Panc1 (cell line): ENCODE data around the gene EFR3B. TPM values are rescaled to one million over a fixed set of nuclear protein-coding genes. Genes with fewer than 3 reads are reported as not detected.

Experiments used
- ATAC-seq: fragments of 200-7000 bp; cut with Tn5 transposase; 2 replicates; pipeline ENCODE4 v1.9.1; 2020; ENCODE audit warnings: mild to moderate bottlenecking, moderate library complexity
- BruUV-seq: library from RNA; stranded (reverse); fragments of 400-500 nt; replicated peaks from 2 replicates; lab custom pipeline; 2021; lab: Mats Ljungman, UMichigan
- CTCF ChIA-PET: fragments of 300-600 bp; sonication (Branson Sonifier 250); formaldehyde crosslinking; loops from one replicate; lab custom pipeline; 2022; ENCODE audit warnings: antibody characterized with exemption; lab: Charles Lee
- POLR2A ChIA-PET: fragments of 300-600 bp; sonication (Branson Sonifier 250); formaldehyde crosslinking; loops from one replicate; lab custom pipeline; 2022; ENCODE audit warnings: antibody characterized with exemption; lab: Charles Lee
- DNase-seq: peaks from one replicate; pipeline ENCODE4 v3.0.0-alpha.2; 2010; ENCODE audit warnings: low read depth, low spot score
- H3K27ac ChIP-seq: 2 replicates; pipeline ENCODE4 v1.5.1; 2011; ENCODE audit warnings: mild to moderate bottlenecking, low read length, inconsistent platforms
- H3K27me3 ChIP-seq: fragments of 200-500 bp; sonication (Bioruptor generic); 2 replicates; pipeline ENCODE4 v1.6.0; 2014; ENCODE audit warnings: low read length, inconsistent platforms; ENCODE audit not compliant: control insufficient read depth, insufficient read depth
- H3K36me3 ChIP-seq: fragments of 200-500 bp; sonication (Bioruptor generic); 2 replicates; pipeline ENCODE4 v1.5.1; 2014; ENCODE audit warnings: inconsistent platforms, mild to moderate bottlenecking, low read length, moderate library complexity; ENCODE audit not compliant: control insufficient read depth, insufficient read depth
- H3K4me1 ChIP-seq: 2 replicates; pipeline ENCODE4 v1.5.1; 2011; ENCODE audit warnings: inconsistent platforms, mild to moderate bottlenecking, low read length, moderate library complexity; ENCODE audit not compliant: control insufficient read depth, insufficient read depth
- H3K4me3 ChIP-seq, 2 experiments: 2 replicates each; pipeline ENCODE4 v1.5.1; 2011 to 2012; ENCODE audit warnings: low read depth in 2 of 2, low read length in 2 of 2, mild to moderate bottlenecking in 2 of 2, inconsistent platforms in 1 of 2, moderate library complexity in 1 of 2
- H3K9me3 ChIP-seq: fragments of 200-500 bp; sonication (Bioruptor generic); 2 replicates; pipeline ENCODE4 v1.5.1; 2014; ENCODE audit warnings: low read depth, mild to moderate bottlenecking, inconsistent platforms, low read length, moderate library complexity; ENCODE audit not compliant: control insufficient read depth, insufficient read depth
- POLR2AphosphoS5 ChIP-seq: IDR thresholded peaks from 2 replicates; pipeline ENCODE4 v1.6.1; 2012; ENCODE audit warnings: mild to moderate bottlenecking, low read depth, low read length, moderate library complexity
- REST ChIP-seq, 2 experiments: IDR thresholded peaks; 2 replicates each; pipeline ENCODE4 v1.6.1; 2011 to 2012; ENCODE audit warnings: low read depth in 2 of 2, control low read depth in 1 of 2, low read length in 1 of 2, mild to moderate bottlenecking in 1 of 2, moderate library complexity in 1 of 2; ENCODE audit not compliant: insufficient read depth in 1 of 2
- SIN3A ChIP-seq: IDR thresholded peaks from 2 replicates; pipeline ENCODE4 v1.6.1; 2012; ENCODE audit warnings: low read depth, mild to moderate bottlenecking, low read length, moderate library complexity, borderline replicate concordance; ENCODE audit not compliant: insufficient read depth
- TCF7L2 ChIP-seq: IDR thresholded peaks from 2 replicates; pipeline ENCODE4 v1.6.1; 2011; ENCODE audit warnings: mild to moderate bottlenecking, low read depth, low read length, inconsistent platforms
- in situ Hi-C: cut with HindIII; loops from 2 replicates; pipeline ENCODE4 v1.10.0; 2016; ENCODE audit warnings: low sequenced_read_pairs, low pct_unique_long_range_greater_than_20kb
- intact Hi-C: fragments of 100-400 bp; cut with micrococcal nuclease; formaldehyde crosslinking; loops from one replicate; pipeline ENCODE4 v1.10.0; 2022; ENCODE audit not compliant: unreplicated experiment
- total RNA-seq: library from RNA; stranded (reverse); gene quantifications from one replicate; pipeline ENCODE4 v1.2.1, GENCODE V29; 2021; ENCODE audit not compliant: unreplicated experiment
- TF ChIP-seq, protein P1 (sequence below): fragments of 450-650 bp; IDR thresholded peaks from 2 replicates; pipeline ENCODE4 v1.5.1; 2017; ENCODE audit warnings: mild to moderate bottlenecking

The EFR3B gene
- total RNA-seq, 1 experiment from 2014 or later: 8.9 TPM

DNA sequence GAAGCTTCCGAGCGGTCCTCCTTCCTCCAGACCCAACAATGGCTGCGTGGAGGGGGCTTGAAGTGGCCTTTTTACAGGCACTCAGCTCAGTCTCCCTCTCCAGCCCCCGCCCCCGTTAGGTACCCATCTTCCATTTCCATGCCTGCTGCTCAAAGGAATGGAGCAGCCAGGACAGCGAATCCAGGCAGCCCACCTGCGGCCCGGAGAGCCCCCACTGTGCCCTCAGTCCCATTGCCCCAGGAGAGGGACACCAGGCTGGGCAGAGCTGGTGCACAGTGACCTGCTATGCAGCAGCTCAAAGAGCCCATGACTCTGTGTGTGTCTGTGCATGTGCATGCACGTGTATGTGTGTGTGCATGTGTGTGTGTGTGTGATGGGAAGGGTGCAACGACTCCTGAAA, 137.1 kb downstream of the EFR3B start:
- no peaks in the 10 kb centered on the region for H3K9me3 ChIP-seq
- CTCF ChIA-PET: no interaction called here
- no peak overlapping the region for H3K27ac ChIP-seq
- TF ChIP-seq POLR2AphosphoS5 (no peak), SIN3A (no peak), REST (IDR thresholded peaks at IDR 0.05; ENCODE audit: insufficient read depth in 1 of 2, low read depth in 2 of 2, low read length in 1 of 2) (no peak), TCF7L2 (no peak)
- TF ChIP-seq, protein P1, sequence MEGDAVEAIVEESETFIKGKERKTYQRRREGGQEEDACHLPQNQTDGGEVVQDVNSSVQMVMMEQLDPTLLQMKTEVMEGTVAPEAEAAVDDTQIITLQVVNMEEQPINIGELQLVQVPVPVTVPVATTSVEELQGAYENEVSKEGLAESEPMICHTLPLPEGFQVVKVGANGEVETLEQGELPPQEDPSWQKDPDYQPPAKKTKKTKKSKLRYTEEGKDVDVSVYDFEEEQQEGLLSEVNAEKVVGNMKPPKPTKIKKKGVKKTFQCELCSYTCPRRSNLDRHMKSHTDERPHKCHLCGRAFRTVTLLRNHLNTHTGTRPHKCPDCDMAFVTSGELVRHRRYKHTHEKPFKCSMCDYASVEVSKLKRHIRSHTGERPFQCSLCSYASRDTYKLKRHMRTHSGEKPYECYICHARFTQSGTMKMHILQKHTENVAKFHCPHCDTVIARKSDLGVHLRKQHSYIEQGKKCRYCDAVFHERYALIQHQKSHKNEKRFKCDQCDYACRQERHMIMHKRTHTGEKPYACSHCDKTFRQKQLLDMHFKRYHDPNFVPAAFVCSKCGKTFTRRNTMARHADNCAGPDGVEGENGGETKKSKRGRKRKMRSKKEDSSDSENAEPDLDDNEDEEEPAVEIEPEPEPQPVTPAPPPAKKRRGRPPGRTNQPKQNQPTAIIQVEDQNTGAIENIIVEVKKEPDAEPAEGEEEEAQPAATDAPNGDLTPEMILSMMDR: no peak
- in situ Hi-C loops: no loop called here
- H3K27me3 ChIP-seq: peaks cover 3% of the 10 kb centered on the region; the same call in 1 of the 2 replicates
- POLR2A ChIA-PET: no interaction called here
- no peak for DNase-seq
- no peak overlapping the region for H3K4me3 ChIP-seq
- intact Hi-C loops: no loop called here
- H3K36me3 ChIP-seq: no peaks in the 10 kb centered on the region
- no peak for ATAC-seq
- H3K4me1 ChIP-seq: no peaks in the 10 kb centered on the region
- no TSS peak for BruUV-seq

DNA sequence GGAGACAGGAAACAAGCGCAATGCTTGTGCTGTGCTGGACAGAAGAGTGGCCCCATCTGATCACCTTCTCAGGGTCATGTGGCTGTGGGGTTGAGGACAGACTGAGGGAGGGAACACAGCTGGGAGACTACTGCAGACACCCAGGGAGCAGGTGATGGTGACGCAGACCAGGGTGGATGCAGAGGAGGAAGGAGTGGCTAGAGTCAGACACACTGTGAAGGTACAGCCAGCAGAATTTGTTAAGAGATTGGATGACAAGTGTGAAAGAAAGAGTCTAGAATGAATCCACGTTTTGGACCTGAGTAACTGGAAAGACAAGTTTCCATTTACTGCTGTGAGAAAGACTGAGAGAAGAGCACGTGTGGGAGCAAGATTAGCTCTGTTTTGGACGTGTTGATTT, 142.4 kb downstream of the EFR3B start:
- CTCF ChIA-PET: interaction anchor here (0.6 kb wide), 1 partner anchor 28 kb away, joined by 3 read pairs; no protein-coding TSS in a partner anchor
- Histone ChIP-seq H3K27me3 (peaks cover 3% of the 10 kb centered on the region; the same call in 1 of the 2 replicates), H3K4me3 (no peak overlapping the region), H3K4me1 (no peaks in the 10 kb centered on the region), H3K9me3 (no peaks in the 10 kb centered on the region), H3K36me3 (no peaks in the 10 kb centered on the region), H3K27ac (no peak overlapping the region)
- TF ChIP-seq, protein P1: no peak
- TF ChIP-seq SIN3A: no peak
- ATAC-seq (peak; percentile 60; the same call in 1 of the 2 replicates), DNase-seq (no peak)
- POLR2A ChIA-PET: interaction anchor here (0.5 kb wide), 1 partner anchor 20 kb away, joined by 6 read pairs; no protein-coding TSS in a partner anchor
- intact Hi-C loops (no loop called here), in situ Hi-C loops (no loop called here)
- no TSS peak for BruUV-seq
